D721Med (cell line): ENCODE data around the gene SFSWAP.
"Not testable (repeated sequence)": the region's sequence is repeated elsewhere in the genome, so short reads cannot be mapped to it uniquely, and the experiment has no call there.

ENCODE experiments used
- DNase-seq: peaks from one replicate; pipeline ENCODE4 v3.0.0; 2011; ENCODE audit warnings: low spot score; ENCODE audit not compliant: insufficient read length
- FAIRE-seq: peaks from 2 replicates; lab custom pipeline; 2011; peaks lifted over from hg19 to GRCh38; lab: Jason Lieb, UNC
- TF ChIP-seq, protein P1 (sequence below): IDR thresholded peaks from 2 replicates; pipeline ENCODE4 v1.5.1; 2012; ENCODE audit warnings: mild to moderate bottlenecking, control low read depth; ENCODE audit not compliant: insufficient read depth; ENCODE audit errors: missing control alignments

SFSWAP gene

DNA sequence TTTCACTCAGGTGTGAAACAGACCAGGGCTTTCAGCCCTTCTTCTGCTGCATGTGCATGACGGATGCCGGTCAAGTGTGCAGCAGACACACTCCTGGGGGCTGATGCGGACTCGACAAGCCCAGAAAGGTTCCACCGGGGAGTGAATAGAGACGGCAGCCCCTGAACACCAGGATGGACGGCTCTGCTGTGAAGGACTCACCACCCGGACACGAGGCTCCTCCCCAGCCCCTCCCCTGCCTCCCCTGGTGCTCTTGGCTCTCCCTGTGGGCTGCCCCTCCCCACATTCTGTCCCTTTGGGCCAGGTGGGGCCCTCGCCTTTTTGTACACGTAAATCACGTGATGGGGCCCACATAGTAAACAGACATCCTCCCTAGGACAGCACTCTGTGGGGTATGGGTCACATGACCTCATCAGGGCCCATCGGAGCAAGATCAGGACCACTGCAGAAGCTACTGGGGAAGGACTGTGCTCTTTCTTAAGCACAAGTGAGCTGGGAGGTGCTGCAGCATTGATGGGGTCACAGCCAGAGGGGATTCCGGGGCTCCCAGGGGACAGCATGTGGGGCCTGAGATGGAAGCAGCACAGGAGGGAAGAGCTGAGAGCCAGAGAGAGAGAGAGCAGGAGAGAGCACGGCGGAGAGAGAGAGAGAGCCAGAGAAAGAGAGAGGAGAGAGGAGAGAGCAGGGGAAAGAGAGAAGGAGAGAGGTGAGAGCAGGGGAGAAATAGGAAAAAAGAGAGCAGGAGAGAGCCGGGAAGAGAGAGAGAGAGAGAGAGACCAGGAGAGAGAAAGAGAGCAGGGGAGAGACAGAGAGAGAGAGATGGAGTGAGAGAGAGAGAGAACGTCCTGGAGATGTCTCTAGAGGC, 30.3 kb upstream of the SFSWAP start:
- FAIRE-seq, DNase-seq: not testable (repeated sequence)

DNA sequence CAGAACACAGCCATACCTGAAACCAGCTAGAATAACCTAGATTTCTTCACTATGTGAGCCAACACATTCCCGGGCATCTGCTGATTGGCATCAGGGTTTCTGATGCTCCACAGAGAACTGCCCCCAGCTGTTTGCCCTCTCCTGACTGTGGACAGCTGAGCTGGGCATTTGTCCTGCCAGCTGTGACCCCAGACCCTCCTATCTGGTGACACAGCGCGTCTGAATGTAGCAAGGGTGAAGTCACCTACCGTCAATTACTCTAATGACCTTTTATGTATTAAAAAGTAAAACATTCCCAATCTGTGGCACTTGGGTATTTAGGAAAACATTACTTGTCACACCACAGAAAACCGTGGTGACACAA, 29.7 kb upstream of the SFSWAP start:
- DNase-seq = no peak
- FAIRE-seq = no peak
- TF ChIP-seq, protein P1, sequence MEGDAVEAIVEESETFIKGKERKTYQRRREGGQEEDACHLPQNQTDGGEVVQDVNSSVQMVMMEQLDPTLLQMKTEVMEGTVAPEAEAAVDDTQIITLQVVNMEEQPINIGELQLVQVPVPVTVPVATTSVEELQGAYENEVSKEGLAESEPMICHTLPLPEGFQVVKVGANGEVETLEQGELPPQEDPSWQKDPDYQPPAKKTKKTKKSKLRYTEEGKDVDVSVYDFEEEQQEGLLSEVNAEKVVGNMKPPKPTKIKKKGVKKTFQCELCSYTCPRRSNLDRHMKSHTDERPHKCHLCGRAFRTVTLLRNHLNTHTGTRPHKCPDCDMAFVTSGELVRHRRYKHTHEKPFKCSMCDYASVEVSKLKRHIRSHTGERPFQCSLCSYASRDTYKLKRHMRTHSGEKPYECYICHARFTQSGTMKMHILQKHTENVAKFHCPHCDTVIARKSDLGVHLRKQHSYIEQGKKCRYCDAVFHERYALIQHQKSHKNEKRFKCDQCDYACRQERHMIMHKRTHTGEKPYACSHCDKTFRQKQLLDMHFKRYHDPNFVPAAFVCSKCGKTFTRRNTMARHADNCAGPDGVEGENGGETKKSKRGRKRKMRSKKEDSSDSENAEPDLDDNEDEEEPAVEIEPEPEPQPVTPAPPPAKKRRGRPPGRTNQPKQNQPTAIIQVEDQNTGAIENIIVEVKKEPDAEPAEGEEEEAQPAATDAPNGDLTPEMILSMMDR = no peak

GRCh38 chr12:131681746-131682509, 29.0 kb upstream of the SFSWAP start:
- not testable (repeated sequence) for FAIRE-seq, DNase-seq

- no peak for DNase-seq
- TF ChIP-seq, protein P1 = no peak
- no peak for FAIRE-seq
These were observed 28.4 kb upstream of the SFSWAP start for GRCh38 chr12:131682510-131682895.

DNA sequence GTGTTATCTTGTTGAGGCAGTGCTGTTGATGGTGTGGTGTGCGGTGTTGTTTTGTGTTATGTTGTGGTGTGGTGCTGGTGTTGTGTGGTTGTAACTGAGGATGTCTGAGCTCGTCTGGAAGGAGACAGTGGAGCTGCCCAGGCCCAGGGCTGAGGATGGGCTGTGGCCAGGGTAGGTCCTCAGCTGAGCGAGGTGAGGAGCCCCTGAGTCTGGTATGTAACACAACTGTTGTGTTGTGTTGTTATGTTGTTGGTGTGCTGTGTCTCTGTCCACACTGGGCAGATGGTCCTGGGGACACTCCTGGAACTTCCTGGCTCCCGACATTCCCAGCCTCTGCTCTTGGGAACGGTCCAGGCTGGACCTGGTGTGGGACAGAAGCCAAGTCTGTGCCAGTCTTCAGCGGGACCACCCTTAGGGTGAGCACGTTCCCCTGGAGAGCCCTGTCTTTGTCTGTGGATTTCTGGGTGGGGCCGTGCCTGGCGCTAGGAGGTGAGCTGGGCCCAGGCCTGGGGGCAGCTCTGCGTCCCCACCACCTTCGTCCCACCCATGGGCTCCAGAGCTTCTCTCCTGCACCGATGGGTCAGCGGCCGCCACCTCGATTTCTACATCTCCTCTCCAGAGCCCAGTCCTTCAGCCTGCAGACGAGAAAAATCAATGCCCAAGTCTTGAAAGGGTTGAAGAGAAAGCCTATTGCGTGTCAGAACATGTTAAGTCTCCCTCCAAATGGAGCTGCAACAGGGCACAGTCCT, 27.4 kb upstream of the SFSWAP start:
- no peak for DNase-seq
- TF ChIP-seq, protein P1 = no peak
- FAIRE-seq = no peak

DNA sequence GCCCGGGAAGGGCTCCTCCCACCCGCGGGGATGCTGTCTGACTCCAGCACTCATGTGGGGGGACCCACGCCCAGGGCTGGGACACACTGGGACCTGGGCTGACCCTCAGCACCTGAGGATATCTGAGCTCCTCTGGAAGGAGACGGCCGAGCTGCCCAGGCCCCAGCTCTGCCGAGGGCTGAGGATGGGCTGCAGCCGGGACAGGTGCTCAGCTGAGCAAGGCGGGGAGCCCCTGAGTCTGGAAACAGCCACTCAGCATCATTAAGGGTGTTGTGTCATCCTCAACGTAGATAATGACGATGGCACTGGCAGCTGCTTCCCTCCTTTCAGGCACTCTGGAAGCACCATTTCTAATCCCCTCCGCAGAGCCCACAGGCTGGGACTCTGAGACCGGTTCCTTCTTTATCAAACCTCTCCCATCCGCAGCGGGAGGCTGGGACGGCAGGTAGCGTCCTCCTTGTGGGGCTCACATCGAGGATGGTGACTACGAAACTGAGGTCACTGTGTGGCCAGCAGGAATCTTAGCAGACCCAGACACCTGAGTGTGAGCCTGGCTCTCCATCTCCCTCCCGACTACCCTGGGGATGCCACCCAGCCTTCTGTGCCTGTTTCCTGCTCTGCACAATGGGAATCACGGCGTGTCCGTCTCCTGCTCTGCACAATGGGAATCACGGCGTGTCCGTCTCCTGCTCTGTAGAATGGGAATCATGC, 26.7 kb upstream of the SFSWAP start:
- TF ChIP-seq, protein P1 = no peak
- DNase-seq (no peak), FAIRE-seq (no peak)

- TF ChIP-seq, protein P1 = no peak
- no peak for FAIRE-seq
- no peak for DNase-seq
These were observed 23.4 kb upstream of the SFSWAP start for GRCh38 chr12:131687346-131688125.
